Gastroesophageal sphincter (tissue), 4 donors: Measurements from ENCODE around the gene NAGLU. TPM values are rescaled to one million over a fixed set of nuclear protein-coding genes. Genes with fewer than 3 reads are reported as not detected.

Experiments
- ATAC-seq: fragments of 150-250 bp; one replicate; pipeline ENCODE4 v1.9.1; 2016; ENCODE audit warnings: mild to moderate bottlenecking, moderate library complexity
- H3K27ac ChIP-seq, 4 donors: fragments of 200-600 bp; sonication (generic) in 3 of 4; 1 replicate in 3 of 4; 2 replicates in 1 of 4; pipeline ENCODE4 v1.5.1; 2016 to 2019
- H3K27me3 ChIP-seq: fragments of 200-600 bp; sonication (generic); one replicate; pipeline ENCODE4 v1.5.1; 2019
- H3K36me3 ChIP-seq, 2 donors: fragments of 200-600 bp; sonication (generic); one replicate each; pipeline ENCODE4 v1.5.1; 2019; ENCODE audit warnings: control low read depth in 1 of 2
- H3K4me1 ChIP-seq, 3 donors: fragments of 200-600 bp; sonication (generic); 1 replicate in 2 of 3; 2 replicates in 1 of 3; pipeline ENCODE4 v1.5.1; 2016 to 2019; ENCODE audit warnings: control low read depth in 2 of 3
- H3K4me3 ChIP-seq, 2 donors: fragments of 200-600 bp; sonication (generic); one replicate each; pipeline ENCODE4 v1.5.1; 2019; ENCODE audit warnings: mild to moderate bottlenecking in 1 of 2, moderate library complexity in 1 of 2
- H3K9me3 ChIP-seq, 3 donors: fragments of 200-600 bp; sonication (generic); one replicate each; pipeline ENCODE4 v1.5.1; 2017 to 2019; ENCODE audit warnings: control low read depth in 2 of 3
- EP300 ChIP-seq: sonication (generic); formaldehyde crosslinking; IDR thresholded peaks from one replicate; pipeline ENCODE4 v1.6.1; 2017; ENCODE audit warnings: antibody characterized with exemption, mild to moderate bottlenecking
- POLR2A ChIP-seq, 2 donors: fragments of 450-650 bp; IDR thresholded peaks; one replicate each; pipeline ENCODE4 v1.6.1; 2017; ENCODE audit warnings: antibody characterized with exemption in 2 of 2, mild to moderate bottlenecking in 2 of 2, moderate library complexity in 1 of 2
- POLR2AphosphoS5 ChIP-seq: sonication (generic); formaldehyde crosslinking; IDR thresholded peaks from one replicate; pipeline ENCODE4 v1.6.1; 2017; ENCODE audit warnings: antibody characterized with exemption
- whole genome bisulfite sequencing, 2 donors: methylation state at CpG; one replicate each; pipeline ENCODE4 v1.1.5; 2018; ENCODE audit warnings: low coverage in 1 of 2; 5-methylcytosine and 5-hydroxymethylcytosine counted together
- total RNA-seq, 4 donors: library from RNA; depleted of rRNA; stranded (reverse); fragments of >200 nt; gene quantifications; one replicate each; pipeline ENCODE4 v1.1.0, GENCODE V29; 2016
- TF ChIP-seq, protein P1 (sequence below), 4 experiments: fragments of 200-600 bp in 2 of 4; fragments of 450-650 bp in 2 of 4; sonication (generic) in 1 of 4; IDR thresholded peaks; one replicate each; pipeline ENCODE4 v1.5.1; 2017 to 2019; ENCODE audit warnings: antibody characterized with exemption in 4 of 4, mild to moderate bottlenecking in 2 of 4, moderate library complexity in 2 of 4

The NAGLU gene
- total RNA-seq, 4 donors from 2014 or later, result 31.9 to 46.9 (median 35.7) TPM

DNA sequence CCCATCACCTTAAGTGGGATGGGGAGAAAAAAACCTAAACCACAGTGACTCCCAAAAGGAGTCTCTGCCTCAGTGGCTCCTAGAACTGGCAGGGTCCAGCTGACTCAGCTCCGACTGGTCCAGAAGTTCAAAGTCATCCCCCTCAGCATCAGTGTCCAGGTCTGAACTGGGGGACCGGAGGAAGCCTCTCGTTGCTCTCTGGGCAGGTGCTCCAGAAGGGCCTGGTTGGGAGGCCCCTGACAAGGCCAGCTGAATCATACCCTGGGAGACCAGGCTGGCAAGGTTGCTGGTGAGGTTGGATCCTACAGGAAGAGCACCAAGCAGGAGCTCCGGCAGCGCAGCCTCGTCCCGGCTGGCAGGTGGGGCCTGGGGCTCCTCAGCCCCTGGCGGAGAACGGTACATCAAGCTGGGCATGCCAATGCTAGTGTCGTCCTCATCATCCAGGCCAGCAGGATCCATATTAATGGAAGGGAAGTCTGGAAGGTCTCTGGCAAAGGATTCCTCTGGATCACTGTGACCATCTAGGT, 45.8 kb downstream of the NAGLU start:
- Histone ChIP-seq H3K4me1 (peaks cover 3 to 28% (median 10%) of the 10 kb centered on the region in 3 donors), H3K27me3 (no peaks in the 10 kb centered on the region), H3K36me3 (peaks cover 2 to 75% of the 10 kb centered on the region in 2 donors), H3K4me3 (no peak overlapping the region), H3K9me3 (no peaks in the 10 kb centered on the region), H3K27ac (no peak overlapping the region)
- WGBS, 2 donors, result 93% methylated on average over 5 of the region's 10 CpGs; no CpG with 5 or more reads in 1 of the 2 donors
- no peak for ATAC-seq
- no peak for TF ChIP-seq POLR2AphosphoS5
- TF ChIP-seq, protein P1, sequence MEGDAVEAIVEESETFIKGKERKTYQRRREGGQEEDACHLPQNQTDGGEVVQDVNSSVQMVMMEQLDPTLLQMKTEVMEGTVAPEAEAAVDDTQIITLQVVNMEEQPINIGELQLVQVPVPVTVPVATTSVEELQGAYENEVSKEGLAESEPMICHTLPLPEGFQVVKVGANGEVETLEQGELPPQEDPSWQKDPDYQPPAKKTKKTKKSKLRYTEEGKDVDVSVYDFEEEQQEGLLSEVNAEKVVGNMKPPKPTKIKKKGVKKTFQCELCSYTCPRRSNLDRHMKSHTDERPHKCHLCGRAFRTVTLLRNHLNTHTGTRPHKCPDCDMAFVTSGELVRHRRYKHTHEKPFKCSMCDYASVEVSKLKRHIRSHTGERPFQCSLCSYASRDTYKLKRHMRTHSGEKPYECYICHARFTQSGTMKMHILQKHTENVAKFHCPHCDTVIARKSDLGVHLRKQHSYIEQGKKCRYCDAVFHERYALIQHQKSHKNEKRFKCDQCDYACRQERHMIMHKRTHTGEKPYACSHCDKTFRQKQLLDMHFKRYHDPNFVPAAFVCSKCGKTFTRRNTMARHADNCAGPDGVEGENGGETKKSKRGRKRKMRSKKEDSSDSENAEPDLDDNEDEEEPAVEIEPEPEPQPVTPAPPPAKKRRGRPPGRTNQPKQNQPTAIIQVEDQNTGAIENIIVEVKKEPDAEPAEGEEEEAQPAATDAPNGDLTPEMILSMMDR (IDR thresholded peaks at IDR 0.05), result no peak
- TF ChIP-seq POLR2A (IDR thresholded peaks at IDR 0.05), result no peak
- no peak for TF ChIP-seq EP300

GRCh38 chr17:42584880-42585279, 48.8 kb downstream of the NAGLU start:
- no peak for TF ChIP-seq POLR2AphosphoS5
- TF ChIP-seq, protein P1 (IDR thresholded peaks at IDR 0.05), result no peak
- TF ChIP-seq POLR2A (IDR thresholded peaks at IDR 0.05), result no peak
- no peak for TF ChIP-seq EP300
- no peak for ATAC-seq
- Histone ChIP-seq H3K9me3 (no peaks in the 10 kb centered on the region), H3K4me3 (no peak overlapping the region), H3K27me3 (no peaks in the 10 kb centered on the region), H3K27ac (no peak overlapping the region), H3K4me1 (peaks cover 0 to 24% (median 3%) of the 10 kb centered on the region in 3 donors), H3K36me3 (peaks cover 2 to 100% of the 10 kb centered on the region in 2 donors)
- 82 to 85% methylated on average over 7 to 9 of the region's 9 CpGs for WGBS, 2 donors

- Histone ChIP-seq H3K4me3 (no peak overlapping the region), H3K4me1 (peaks cover 0 to 24% (median 3%) of the 10 kb centered on the region in 3 donors), H3K36me3 (peaks cover 2 to 100% of the 10 kb centered on the region in 2 donors), H3K9me3 (no peaks in the 10 kb centered on the region), H3K27me3 (no peaks in the 10 kb centered on the region), H3K27ac (no peak overlapping the region)
- 44 to 80% methylated on average over 1 of the region's 1 CpG for WGBS, 2 donors
- no peak for ATAC-seq
- no peak for TF ChIP-seq POLR2A (IDR thresholded peaks at IDR 0.05)
- no peak for TF ChIP-seq POLR2AphosphoS5
- TF ChIP-seq, protein P1 (IDR thresholded peaks at IDR 0.05), result no peak
- TF ChIP-seq EP300, result no peak
Observed at GRCh38 chr17:42585353-42585752, 49.3 kb downstream of the NAGLU start.

- H3K9me3 ChIP-seq, result no peaks in the 10 kb centered on the region
- peak overlapping the region in 2 of 4 donors; percentile 12 to 42 for H3K27ac ChIP-seq
- TF ChIP-seq POLR2AphosphoS5 (no peak), POLR2A (IDR thresholded peaks at IDR 0.05) (no peak), EP300 (no peak)
- TF ChIP-seq, protein P1 (IDR thresholded peaks at IDR 0.05), result no peak
- H3K4me3 ChIP-seq, result no peak overlapping the region
- H3K4me1 ChIP-seq, result peaks cover 0 to 24% (median 3%) of the 10 kb centered on the region in 3 donors
- 79 to 93% methylated on average over 3 to 5 of the region's 7 CpGs for WGBS, 2 donors
- H3K27me3 ChIP-seq, result no peaks in the 10 kb centered on the region
- peaks cover 2 to 100% of the 10 kb centered on the region in 2 donors for H3K36me3 ChIP-seq
- no peak for ATAC-seq
Observed at GRCh38 chr17:42586514-42587230, 50.6 kb downstream of the NAGLU start.

DNA sequence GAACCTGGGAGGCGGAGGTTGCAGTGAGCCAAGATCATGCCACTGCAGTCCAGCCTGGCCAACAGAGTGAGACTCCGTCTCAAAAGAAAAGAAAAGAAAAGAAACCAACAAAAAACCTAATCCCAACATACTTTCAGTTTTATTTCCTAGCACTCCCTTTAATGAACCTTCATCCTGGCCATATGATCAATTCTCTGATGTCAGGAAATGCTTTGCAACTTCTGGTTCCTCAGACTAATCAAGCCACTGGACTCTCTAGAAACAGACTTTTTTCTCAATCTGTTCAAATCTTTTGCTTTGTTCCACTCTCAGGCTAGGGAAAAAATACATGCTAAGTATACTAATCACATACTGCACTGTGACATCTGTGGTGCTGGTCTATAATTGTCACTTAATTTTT, 54.8 kb downstream of the NAGLU start:
- Histone ChIP-seq H3K4me1 (peaks cover 0 to 24% (median 3%) of the 10 kb centered on the region in 3 donors), H3K36me3 (peaks cover 0 to 76% of the 10 kb centered on the region in 2 donors), H3K27ac (no peak overlapping the region), H3K27me3 (no peaks in the 10 kb centered on the region), H3K9me3 (no peaks in the 10 kb centered on the region), H3K4me3 (no peak overlapping the region)
- TF ChIP-seq EP300, result no peak
- TF ChIP-seq POLR2AphosphoS5, result no peak
- TF ChIP-seq POLR2A (IDR thresholded peaks at IDR 0.05), result no peak
- ATAC-seq, result no peak
- WGBS, 2 donors, result 89 to 92% methylated on average over 2 of the region's 2 CpGs
